ENCODE results near the gene SUSD3. TPM values are rescaled to one million over a fixed set of nuclear protein-coding genes. Genes with fewer than 3 reads are reported as not detected.

The SUSD3 gene
- total RNA-seq, 1 donor from 2014 or later: 58.8 TPM

DNA sequence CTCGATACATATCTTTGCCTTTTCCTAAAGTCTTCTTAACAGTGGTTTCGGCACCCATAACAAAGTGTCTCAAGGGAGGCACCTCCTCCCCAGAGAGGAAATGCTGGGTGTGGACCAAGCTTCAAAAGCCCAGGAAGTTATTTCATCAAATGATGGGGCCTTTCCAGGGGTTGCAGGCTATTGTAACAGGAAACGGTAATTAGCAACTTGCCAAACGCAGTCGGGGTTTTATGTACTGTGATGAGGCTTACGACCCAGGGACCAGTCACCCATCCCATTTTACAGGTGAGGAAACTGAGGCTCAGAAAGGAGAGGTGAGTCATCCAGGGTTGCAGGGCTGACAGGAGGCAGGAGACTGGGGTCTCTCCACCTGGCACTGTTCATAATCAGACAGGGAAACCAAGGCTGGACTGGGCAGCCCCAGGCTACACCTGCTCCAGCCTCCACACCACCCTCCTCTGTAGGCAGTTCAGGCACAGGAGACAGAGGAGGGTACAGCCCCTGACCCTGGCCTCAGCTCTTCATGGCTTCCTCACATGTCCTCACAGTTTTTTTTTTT lies 30.0 kb upstream of the SUSD3 start:
- intact Hi-C loops (cut with micrococcal nuclease): loop anchor here (1.0 to 2.0 kb wide), 2 partner anchors 36 to 66 kb away; no protein-coding TSS in a partner anchor

DNA sequence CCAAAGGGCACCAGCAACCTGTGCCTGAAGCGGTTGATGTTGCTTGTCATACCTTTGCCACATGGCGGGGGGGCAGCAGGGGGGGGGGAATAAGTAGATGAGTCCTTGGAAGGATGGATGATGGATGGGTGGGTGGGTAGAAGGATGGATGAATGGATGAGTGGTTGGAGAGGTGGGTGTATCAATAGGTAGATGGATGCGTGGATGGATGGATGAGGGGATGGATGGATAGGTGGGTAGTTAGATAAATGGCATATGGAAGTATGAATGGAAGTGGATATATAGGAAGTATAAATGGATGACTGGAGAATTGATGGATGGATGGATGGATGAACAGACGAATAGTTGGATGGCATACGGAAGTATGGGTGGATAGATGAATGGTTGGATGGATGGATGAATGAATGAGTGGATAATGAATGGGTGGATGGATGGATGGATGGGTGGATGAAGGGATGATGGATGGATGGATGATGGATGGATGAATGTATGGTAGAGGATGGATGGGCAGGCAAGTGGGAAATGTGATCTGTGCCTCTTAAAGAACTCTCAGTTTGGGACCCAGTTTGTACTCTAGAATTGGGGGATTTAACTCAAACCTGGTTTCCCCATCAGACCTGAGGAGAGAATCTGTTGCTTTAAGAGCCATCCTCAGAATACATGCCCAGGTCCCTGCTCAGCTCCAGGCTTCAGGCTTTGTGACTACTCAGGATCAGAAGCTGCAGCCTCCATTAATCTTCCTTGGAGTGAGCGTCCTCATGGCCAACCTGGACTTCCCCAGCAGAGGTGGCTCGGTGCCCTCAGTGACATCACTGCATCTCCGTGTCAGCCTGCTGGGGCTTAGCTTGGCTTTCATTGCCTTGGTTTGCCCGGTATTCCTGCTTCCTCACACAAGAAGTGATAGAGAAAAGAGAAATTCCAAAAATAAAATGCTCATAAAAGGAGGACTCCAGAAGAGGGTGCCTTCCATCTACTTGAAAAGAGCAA lies 27.6 kb upstream of the SUSD3 start:
- intact Hi-C loops (cut with micrococcal nuclease): no loop called here

GRCh38 chr9:93031629-93032430 lies 26.7 kb upstream of the SUSD3 start:
- intact Hi-C loops (cut with micrococcal nuclease): no loop called here

DNA sequence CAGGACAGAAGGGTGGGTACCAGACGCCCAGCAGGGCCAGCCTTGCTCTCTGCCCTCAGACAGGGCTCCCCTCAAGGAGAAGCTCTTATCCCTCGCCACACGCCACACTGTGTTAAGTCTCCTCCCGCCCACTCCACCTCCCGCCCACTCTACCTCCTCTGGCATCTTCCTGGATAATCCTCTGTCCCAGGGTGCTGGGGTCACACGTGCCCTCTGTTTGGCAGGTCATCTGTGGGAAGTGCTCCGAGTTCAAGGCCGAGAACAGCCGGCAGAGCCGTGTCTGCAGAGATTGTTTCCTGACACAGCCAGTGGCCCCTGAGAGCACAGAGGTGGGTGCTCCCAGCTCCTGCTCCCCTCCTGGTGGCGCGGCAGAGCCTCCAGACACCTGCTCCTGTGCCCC lies 26.0 kb upstream of the SUSD3 start:
- intact Hi-C loops (cut with micrococcal nuclease): no loop called here

GRCh38 chr9:93033531-93033930 lies 25.0 kb upstream of the SUSD3 start:
- intact Hi-C loops (cut with micrococcal nuclease): no loop called here

DNA sequence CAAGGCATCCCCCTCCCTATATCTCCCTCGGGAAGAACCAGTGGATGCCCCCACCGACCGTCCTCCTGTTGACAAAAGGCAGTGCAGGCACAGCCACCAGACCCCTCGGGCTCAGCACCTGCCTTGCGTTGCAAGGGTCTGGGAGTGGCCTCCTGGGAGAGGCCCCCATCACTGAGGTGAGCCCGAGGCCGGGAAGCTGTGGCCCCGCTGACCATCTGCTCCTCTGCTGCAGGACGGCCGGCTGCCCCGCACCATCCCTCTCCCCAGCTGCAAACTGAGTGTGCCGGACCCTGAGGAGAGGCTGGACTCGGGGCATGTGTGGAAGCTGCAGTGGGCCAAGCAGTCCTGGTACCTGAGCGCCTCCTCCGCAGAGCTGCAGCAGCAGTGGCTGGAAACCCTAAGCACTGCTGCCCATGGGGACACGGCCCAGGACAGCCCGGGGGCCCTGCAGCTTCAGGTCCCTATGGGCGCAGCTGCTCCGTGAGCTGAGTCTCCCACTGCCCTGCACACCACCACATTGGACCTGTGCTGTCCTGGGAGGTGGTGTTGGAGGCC lies 23.3 kb upstream of the SUSD3 start:
- intact Hi-C loops (cut with micrococcal nuclease): no loop called here

GRCh38 chr9:93035821-93036351 lies 22.6 kb upstream of the SUSD3 start:
- intact Hi-C loops (cut with micrococcal nuclease): no loop called here

DNA sequence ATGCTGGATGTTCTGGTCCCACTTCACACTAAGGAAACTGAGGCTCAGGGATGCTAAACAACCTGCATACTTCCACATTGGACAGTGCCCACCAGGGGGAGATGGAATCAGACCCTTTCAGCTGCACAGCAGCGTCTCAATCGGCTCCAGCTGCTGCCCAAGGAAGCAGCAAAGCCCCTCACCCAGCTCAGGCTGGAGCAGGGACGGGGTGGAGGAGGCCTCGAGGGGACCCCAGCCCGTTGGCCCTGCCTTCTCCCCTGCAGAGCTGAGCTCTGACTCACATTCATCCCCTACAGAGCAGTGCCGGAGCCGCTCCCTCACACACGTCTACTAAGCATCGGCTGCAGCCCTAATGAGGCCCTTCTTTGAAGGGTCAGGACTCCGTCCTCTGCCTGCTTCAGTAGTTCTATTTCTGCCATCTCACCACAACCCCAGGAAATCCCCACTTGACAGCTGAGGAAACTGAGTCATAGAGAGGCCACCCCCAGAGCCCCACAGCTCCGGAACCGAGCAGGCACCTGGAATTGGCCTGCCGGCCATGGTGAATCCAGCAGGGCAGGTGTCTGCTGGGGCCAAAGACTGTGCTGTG lies 21.5 kb upstream of the SUSD3 start:
- intact Hi-C loops (cut with micrococcal nuclease): no loop called here

DNA sequence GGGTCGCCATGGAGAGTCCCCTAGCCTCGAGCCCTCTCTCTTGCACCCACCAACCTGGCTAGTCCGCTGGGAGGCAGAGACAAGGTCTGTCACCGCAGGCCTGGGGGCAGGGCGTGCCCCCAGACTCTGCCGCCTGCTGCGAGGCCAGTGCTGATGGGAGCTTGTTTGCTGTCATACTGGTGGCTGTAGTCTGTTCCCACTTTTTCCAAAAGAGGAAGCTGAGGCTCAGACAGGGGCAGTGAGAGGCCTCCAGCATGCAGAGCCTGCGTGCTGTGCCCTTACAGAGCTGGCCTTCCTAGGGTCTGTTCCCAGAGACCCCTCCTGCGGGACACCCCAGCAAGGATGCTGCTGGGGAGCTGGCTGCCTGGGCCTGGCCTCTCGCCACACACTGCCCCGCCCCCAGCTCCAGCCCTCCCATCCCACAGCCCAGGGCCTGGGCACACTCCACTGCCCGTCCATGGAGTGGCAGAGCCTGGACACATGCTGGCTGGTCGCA lies 21.0 kb upstream of the SUSD3 start:
- intact Hi-C loops (cut with micrococcal nuclease): no loop called here

DNA sequence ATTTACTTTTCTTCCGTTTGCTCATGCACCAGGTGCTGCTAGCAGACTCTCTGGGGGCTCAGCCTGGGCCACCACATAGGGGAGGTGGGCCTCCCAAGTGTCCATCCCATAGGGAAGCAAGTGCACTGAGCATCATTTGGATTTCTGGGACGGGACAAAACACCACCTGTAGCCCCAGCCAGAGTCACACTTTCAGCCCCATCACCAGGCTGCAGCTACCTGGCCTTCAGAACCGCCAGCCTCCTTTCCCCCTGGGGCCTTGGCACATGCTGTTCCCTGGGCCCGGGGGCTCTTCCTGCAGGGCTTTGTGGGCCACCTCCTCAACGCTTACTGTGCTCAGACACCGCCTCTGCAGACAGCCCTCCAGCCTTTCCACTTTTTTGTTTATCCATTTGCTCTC lies 19.6 kb upstream of the SUSD3 start:
- intact Hi-C loops (cut with micrococcal nuclease): no loop called here

DNA sequence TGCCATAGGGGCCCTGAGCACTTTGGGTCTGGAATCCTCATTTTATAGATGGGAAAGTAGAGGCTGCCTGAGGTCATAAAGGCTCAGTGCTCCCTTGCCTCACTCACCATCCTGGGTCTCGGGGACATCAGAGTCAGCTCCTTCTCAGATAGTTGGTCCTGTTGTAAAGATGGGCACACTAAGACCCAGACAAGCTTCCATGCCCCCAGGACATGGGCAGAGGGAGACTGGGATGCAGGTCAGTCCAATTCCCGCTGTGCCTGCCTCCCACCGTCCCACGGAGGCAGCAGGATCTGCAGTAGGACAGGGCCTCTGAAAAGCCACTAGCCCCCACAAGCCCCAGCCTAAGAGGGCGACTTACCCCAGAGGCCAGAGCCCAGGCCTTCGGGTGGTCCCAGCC lies 19.0 kb upstream of the SUSD3 start:
- intact Hi-C loops (cut with micrococcal nuclease): no loop called here

GRCh38 chr9:93039976-93040375 lies 18.5 kb upstream of the SUSD3 start:
- intact Hi-C loops (cut with micrococcal nuclease): no loop called here

DNA sequence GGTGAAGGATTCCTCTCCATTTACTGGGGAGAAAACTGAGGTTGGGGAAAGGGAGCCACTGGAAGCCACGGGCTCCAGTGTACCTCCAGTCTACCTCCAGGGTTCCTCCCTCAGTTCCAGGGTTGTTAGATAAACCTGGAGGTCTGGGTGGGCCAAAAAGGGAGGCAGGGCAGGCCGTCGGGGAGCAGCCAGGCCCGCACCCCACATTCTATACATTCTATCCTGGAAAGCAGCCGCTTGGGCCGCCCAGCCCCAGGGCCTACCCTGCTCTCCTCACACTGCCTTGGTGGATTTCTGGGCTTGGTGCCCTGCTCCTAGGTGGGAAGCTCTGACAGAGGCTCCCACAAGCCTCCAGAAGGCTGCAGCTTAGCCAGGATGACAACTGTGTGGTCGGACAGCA lies 18.1 kb upstream of the SUSD3 start:
- intact Hi-C loops (cut with micrococcal nuclease): no loop called here

GRCh38 chr9:93041108-93041802 lies 17.2 kb upstream of the SUSD3 start:
- intact Hi-C loops (cut with micrococcal nuclease): no loop called here

GRCh38 chr9:93043122-93043521 lies 15.4 kb upstream of the SUSD3 start:
- intact Hi-C loops (cut with micrococcal nuclease): no loop called here

GRCh38 chr9:93045521-93045920 lies 13.0 kb upstream of the SUSD3 start:
- intact Hi-C loops (cut with micrococcal nuclease): no loop called here

DNA sequence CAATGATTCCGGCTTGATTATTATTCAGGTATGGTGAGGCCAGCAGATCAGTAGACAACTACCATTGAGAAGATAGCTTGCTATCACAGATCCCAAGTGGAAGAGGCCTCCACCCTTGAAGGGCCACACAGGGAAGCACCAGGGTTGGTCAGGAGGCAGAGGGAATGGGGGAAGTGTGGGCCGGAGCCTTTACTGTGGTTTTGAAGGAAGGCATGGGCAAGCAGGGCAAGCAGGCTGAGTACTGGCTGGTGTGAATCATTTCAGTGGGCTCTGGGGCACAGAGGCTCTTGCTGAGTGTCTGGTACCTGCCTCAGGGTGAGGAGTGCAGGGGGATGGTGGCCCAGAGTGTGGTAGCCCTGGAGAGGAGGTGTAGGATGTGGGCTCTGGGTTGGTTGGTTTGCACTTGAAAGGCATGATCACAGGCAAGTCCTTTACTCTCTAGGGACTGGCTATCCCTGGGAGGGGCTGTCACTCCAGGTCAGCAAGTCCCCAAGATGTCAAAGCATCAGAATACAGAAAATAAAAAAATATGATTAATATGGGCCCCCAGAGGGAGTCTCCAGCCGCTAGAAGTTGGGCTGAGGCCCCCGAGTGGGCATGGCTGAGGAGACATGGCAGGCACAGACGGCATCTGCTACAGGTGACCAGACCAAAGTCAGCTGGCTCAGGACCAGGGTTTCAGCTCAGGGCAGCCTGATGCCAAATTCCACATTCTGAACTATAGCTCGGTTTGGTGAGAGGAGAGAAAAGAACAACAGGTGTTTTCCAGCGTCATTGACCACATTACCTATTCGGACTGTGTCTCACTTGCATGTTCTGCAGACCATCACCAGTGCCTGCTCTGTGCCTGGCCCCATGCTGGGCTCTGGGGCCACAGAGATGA lies 9.7 kb upstream of the SUSD3 start:
- intact Hi-C loops (cut with micrococcal nuclease): no loop called here

- intact Hi-C loops (cut with micrococcal nuclease): no loop called here
Observed at GRCh38 chr9:93049491-93049890, 9.0 kb upstream of the SUSD3 start.

- intact Hi-C loops (cut with micrococcal nuclease): no loop called here
Observed at GRCh38 chr9:93050231-93050630, 8.3 kb upstream of the SUSD3 start.

Measured in T-helper 2 cell treated with Interferon-gamma antibody and Interleukin-4, amounts not matched to agents 100 ng/mL and 5 ng/mL, for 36 hours (primary cell).